Effector memory CD4-positive, alpha-beta T cell (primary cell): Measurements from ENCODE around the gene PIEZO2.
"Not testable (repeated sequence)": the region's sequence is repeated elsewhere in the genome, so short reads cannot be mapped to it uniquely, and the experiment has no call there.

Source experiments
- DNase-seq, 3 donors: peaks; one replicate each; pipeline ENCODE4 v3.0.0-alpha.2; 2020
- H3K27ac ChIP-seq: 2 replicates; pipeline ENCODE4 v1.7.0; 2013; ENCODE audit warnings: mild to moderate bottlenecking, low read length, moderate library complexity; ENCODE audit not compliant: insufficient read depth, poor library complexity, severe bottlenecking
- H3K27me3 ChIP-seq: replicated peaks from 2 replicates; pipeline ENCODE4 v1.7.0; 2013; ENCODE audit warnings: mild to moderate bottlenecking, low read length; ENCODE audit not compliant: insufficient read depth, control insufficient read depth, poor library complexity, severe bottlenecking
- H3K36me3 ChIP-seq: 2 replicates; pipeline ENCODE4 v1.7.0; 2013; ENCODE audit warnings: mild to moderate bottlenecking, low read length, moderate library complexity; ENCODE audit not compliant: control insufficient read depth, insufficient read depth
- H3K4me1 ChIP-seq: 2 replicates; pipeline ENCODE4 v1.7.0; 2013; ENCODE audit warnings: low read length, mild to moderate bottlenecking; ENCODE audit not compliant: control insufficient read depth, insufficient read depth, poor library complexity, severe bottlenecking
- H3K4me3 ChIP-seq: 2 replicates; pipeline ENCODE4 v1.7.0; 2013; ENCODE audit warnings: low read length, low read depth, mild to moderate bottlenecking; ENCODE audit not compliant: insufficient read depth, poor library complexity, severe bottlenecking
- H3K9me3 ChIP-seq: 2 replicates; pipeline ENCODE4 v1.7.0; 2013; ENCODE audit warnings: mild to moderate bottlenecking, low read length, moderate library complexity; ENCODE audit not compliant: control insufficient read depth
- total RNA-seq, 3 donors: gene quantifications; one replicate each; lab custom pipeline; 2026; lab: John Stamatoyannopoulos, UW

Gene PIEZO2
- total RNA-seq, result 0 reads per million in 3 donors

DNA sequence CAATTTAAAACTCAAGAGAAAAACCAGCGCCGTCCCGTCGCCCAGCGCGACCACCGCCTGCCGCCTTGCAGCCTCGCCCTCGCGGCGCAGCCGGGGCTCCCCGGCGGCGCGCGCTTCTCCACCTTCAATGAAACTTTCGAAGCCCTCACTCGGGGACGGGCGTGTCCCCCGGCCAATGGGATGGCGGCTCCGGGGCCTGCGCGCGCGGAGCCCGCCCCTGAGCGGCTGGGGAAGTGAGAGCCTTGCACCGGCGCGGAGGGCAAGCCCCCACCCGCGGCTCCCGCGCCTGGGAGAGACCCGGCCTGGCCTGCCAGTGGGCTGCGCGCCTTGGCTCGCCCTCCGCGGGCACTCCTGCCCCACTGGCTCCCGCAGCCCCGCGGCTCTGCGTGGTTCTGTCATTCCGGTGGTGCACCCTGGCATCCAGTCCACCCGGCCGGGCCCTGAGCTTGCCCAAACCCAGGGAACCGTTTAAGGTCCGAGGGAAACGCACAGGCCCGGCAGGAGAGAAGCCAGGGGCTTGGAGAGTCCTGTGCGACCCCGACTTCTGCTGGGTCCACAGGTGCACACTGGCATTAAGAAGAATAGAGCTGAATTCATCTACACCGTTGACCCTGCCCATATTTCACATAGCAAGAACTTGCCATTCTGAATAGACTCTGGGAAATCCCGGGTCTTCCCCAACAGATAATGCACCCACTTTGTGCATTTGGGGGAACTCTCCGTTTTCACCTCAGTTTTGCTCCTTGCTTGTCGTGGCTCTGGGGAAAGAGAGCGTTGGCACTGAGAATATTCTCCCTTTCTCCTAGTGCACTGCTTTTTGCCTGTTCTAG is at the start of gene PIEZO2:
Gene PIEZO2, minus strand, starts transcription at position 129 of the 830 bp plus-strand sequence. CDS start 981 bp downstream, outside the sequence.
- DNase-seq, result no peak
- Histone ChIP-seq H3K27ac (no peak within 1 kb of the TSS), H3K9me3 (no peaks in the 10 kb centered on the region), H3K4me3 (no peak within 1 kb of the TSS), H3K27me3 (no peaks in the 10 kb centered on the region), H3K4me1 (no peaks in the 10 kb centered on the region), H3K36me3 (no peaks in the 10 kb centered on the region)

GRCh38 chr18:11183637-11184036 is 34.3 kb upstream of the PIEZO2 start:
- H3K36me3 ChIP-seq, result no peaks in the 10 kb centered on the region

GRCh38 chr18:11181629-11182028 is 32.3 kb upstream of the PIEZO2 start:
- not testable (repeated sequence) for H3K36me3 ChIP-seq, H3K4me1 ChIP-seq, DNase-seq, H3K4me3 ChIP-seq, H3K27me3 ChIP-seq, H3K9me3 ChIP-seq, H3K27ac ChIP-seq

More at GRCh38 chr18:11183637-11184036, 34.3 kb upstream of the PIEZO2 start:
- Histone ChIP-seq H3K27ac (no peak overlapping the region), H3K9me3 (no peaks in the 10 kb centered on the region), H3K4me3 (no peak overlapping the region), H3K27me3 (no peaks in the 10 kb centered on the region), H3K4me1 (no peaks in the 10 kb centered on the region)
- no peak for DNase-seq

DNA sequence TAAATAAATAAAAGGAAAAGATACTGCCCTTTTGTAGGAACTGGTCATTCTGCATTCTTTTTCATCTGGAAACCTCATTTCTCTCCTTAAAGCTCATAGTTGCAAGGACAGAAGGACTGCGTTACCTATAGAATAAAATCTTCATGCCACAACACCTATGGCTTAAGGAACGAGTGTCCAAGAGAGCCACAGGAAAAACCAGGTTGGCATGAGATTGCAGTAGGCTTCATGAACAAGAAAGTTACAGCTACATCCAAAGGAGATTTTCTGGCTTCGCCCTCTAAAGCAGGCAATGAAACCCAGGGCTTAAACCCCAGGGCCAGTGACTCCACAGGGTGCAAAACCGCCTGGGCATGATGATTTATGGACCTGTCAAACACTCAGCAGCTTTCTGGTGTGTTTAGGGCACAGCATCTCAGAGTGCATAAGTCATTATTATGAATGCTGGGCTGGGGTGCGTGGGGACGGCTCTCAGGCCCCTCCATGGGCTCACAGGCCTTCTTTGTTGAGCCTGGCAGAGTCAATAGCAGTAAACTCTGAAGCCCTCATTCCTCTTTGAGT is 30.7 kb upstream of the PIEZO2 start:
- H3K27me3 ChIP-seq, result no peaks in the 10 kb centered on the region
- no peaks in the 10 kb centered on the region for H3K36me3 ChIP-seq
- H3K4me3 ChIP-seq, result no peak overlapping the region
- H3K9me3 ChIP-seq, result no peaks in the 10 kb centered on the region
- DNase-seq, result no peak
- no peaks in the 10 kb centered on the region for H3K4me1 ChIP-seq
- no peak overlapping the region for H3K27ac ChIP-seq

GRCh38 chr18:11178951-11179549 is 29.7 kb upstream of the PIEZO2 start:
- no peaks in the 10 kb centered on the region for H3K36me3 ChIP-seq
- DNase-seq, result no peak
- H3K4me3 ChIP-seq, result no peak overlapping the region
- no peaks in the 10 kb centered on the region for H3K27me3 ChIP-seq
- H3K4me1 ChIP-seq, result no peaks in the 10 kb centered on the region
- H3K9me3 ChIP-seq, result no peaks in the 10 kb centered on the region
- H3K27ac ChIP-seq, result no peak overlapping the region

DNA sequence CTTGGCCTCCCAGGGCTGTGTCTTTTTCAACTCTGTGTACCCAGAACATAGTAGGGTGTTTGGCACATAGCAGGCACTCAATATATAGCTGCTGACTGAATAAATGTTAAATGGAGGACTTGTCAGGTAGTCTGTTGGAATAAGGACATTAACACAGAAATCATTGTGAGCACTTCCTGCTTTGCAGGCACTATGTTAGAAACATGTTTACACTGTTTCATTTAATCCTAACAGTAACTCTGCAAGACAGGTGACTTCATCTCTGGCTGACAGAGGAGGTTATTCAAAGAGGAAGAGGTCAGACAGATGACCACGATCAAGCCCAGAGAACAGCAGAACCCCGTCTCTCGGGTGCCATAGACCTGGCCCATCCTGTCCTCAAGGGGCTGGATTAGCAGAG is 28.0 kb upstream of the PIEZO2 start:
- H3K4me1 ChIP-seq, result no peaks in the 10 kb centered on the region

GRCh38 chr18:11176481-11176881 is 27.1 kb upstream of the PIEZO2 start:
- DNase-seq, result no peak
- H3K4me1 ChIP-seq, result no peaks in the 10 kb centered on the region
- no peaks in the 10 kb centered on the region for H3K9me3 ChIP-seq
- no peak overlapping the region for H3K4me3 ChIP-seq
- H3K27me3 ChIP-seq, result no peaks in the 10 kb centered on the region
- H3K36me3 ChIP-seq, result no peaks in the 10 kb centered on the region
- no peak overlapping the region for H3K27ac ChIP-seq

More for the DNA sequence above, 28.0 kb upstream of the PIEZO2 start:
- no peak for DNase-seq
- Histone ChIP-seq H3K4me3 (no peak overlapping the region), H3K9me3 (no peaks in the 10 kb centered on the region), H3K36me3 (no peaks in the 10 kb centered on the region), H3K27ac (no peak overlapping the region), H3K27me3 (no peaks in the 10 kb centered on the region)

DNA sequence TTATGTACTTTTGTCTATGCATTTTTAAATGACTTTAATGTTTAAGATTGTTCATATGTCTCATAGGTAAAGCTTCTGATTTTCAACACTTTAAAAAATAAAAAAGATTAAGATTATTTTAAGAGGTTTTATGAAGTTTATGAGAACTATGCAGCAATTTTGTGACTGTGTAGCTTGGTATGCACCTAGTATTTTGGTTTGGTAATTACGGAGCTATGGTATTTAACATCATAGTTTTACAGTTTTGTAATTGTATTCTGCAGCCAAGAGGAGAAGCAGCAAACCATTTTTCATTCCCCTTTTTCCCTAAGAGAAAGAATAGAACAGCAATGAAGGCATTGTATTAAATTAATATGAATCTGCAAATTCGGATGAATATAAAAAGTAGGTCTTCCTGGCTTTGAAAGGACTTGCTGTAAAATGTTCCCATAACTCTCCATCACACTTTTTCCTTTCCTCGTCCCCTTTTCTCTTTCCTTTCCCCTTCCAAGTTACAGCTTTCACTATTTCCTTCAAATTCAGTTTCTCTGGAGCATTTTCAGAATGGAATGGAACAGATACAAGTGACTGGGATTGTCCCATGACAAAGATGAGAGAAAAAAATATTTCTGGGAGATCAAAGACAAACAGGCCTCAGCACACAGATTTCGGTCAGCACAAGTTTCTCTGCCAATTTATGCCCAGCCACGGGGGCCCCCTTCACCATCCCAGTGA is 26.1 kb upstream of the PIEZO2 start:
- no peak for DNase-seq
- Histone ChIP-seq H3K27ac (no peak overlapping the region), H3K4me3 (no peak overlapping the region), H3K9me3 (no peaks in the 10 kb centered on the region), H3K36me3 (no peaks in the 10 kb centered on the region), H3K27me3 (no peaks in the 10 kb centered on the region), H3K4me1 (no peaks in the 10 kb centered on the region)

- not testable (repeated sequence) for H3K4me3 ChIP-seq, DNase-seq, H3K9me3 ChIP-seq, H3K27me3 ChIP-seq, H3K36me3 ChIP-seq, H3K27ac ChIP-seq, H3K4me1 ChIP-seq
Observed at GRCh38 chr18:11174179-11174578, 24.8 kb upstream of the PIEZO2 start.
